BLaER1 treated with 17β-estradiol and CSF1 and Interleukin-3, amounts not matched to agents 10 nM and 100 nM (cell line): ENCODE data around the gene TAL1.
A peak's percentile ranks its signal among the peaks of the same experiment; 100 is the strongest.

Experiments
- H3K27ac ChIP-seq, 11 experiments: shearing (Covaris generic); formaldehyde crosslinking; 2 replicates each; pipeline ENCODE4 v1.8.1; 2022
- H3K27me3 ChIP-seq, 11 experiments: shearing (Covaris generic); formaldehyde crosslinking; 2 replicates each; pipeline ENCODE4 v1.8.1; 2022
- H3K36me3 ChIP-seq, 11 experiments: shearing (Covaris generic); formaldehyde crosslinking; 2 replicates each; pipeline ENCODE4 v1.8.1; 2022
- H3K4me1 ChIP-seq, 10 experiments: shearing (Covaris generic); formaldehyde crosslinking; 2 replicates each; pipeline ENCODE4 v1.8.1; 2022
- H3K4me2 ChIP-seq, 11 experiments: shearing (Covaris generic); formaldehyde crosslinking; 2 replicates each; pipeline ENCODE4 v1.8.1; 2022
- H3K4me3 ChIP-seq, 10 experiments: shearing (Covaris generic); formaldehyde crosslinking; 2 replicates each; pipeline ENCODE4 v1.8.1; 2022
- H3K9ac ChIP-seq, 11 experiments: shearing (Covaris generic); formaldehyde crosslinking; 2 replicates each; pipeline ENCODE4 v1.8.1; 2022
- H3K9me3 ChIP-seq, 11 experiments: shearing (Covaris generic); formaldehyde crosslinking; replicated peaks in 1 of 11; 2 replicates each; pipeline ENCODE4 v1.8.1; 2022
- H4K20me1 ChIP-seq, 11 experiments: shearing (Covaris generic); formaldehyde crosslinking; 2 replicates each; pipeline ENCODE4 v1.8.1; 2022
- Cebpa-rat ChIP-seq, 11 experiments: shearing (Covaris generic); IDR thresholded peaks; 2 replicates each; pipeline ENCODE4 v1.8.1; 2022

The TAL1 gene

GRCh38 chr1:47226839-47227215 is 5.2 kb downstream of the TAL1 start:
- Histone ChIP-seq H3K4me1 (peaks cover 0 to 41% (median 12%) of the 10 kb centered on the region in 10 experiments; a peak in 17 of 20 replicates), H3K9me3 (peaks cover 0 to 28% (median 11%) of the 10 kb centered on the region in 11 experiments; a peak in 16 of 22 replicates), H3K36me3 (no peaks in the 10 kb centered on the region), H3K27me3 (peaks cover 91 to 97% (median 95%) of the 10 kb centered on the region in 11 experiments), H3K4me3 (no peak overlapping the region), H3K4me2 (no peak overlapping the region), H3K27ac (no peak overlapping the region), H4K20me1 (peaks cover 0 to 36% (median 6%) of the 10 kb centered on the region in 11 experiments; a peak in 9 of 22 replicates), H3K9ac (no peak overlapping the region)
- no peak for TF ChIP-seq Cebpa-rat (IDR thresholded peaks at IDR 0.05)

GRCh38 chr1:47226121-47226838 is 5.7 kb downstream of the TAL1 start:
- Histone ChIP-seq H3K4me3 (no peak overlapping the region), H3K9me3 (peaks cover 0 to 23% (median 9%) of the 10 kb centered on the region in 11 experiments; a peak in 15 of 22 replicates), H3K27me3 (peaks cover 85 to 91% (median 89%) of the 10 kb centered on the region in 11 experiments), H3K27ac (no peak overlapping the region), H3K9ac (no peak overlapping the region), H3K4me2 (no peak overlapping the region), H3K4me1 (peaks cover 0 to 35% (median 6%) of the 10 kb centered on the region in 10 experiments; a peak in 17 of 20 replicates), H3K36me3 (no peaks in the 10 kb centered on the region), H4K20me1 (peaks cover 0 to 34% (median 6%) of the 10 kb centered on the region in 11 experiments; a peak in 9 of 22 replicates)
- no peak for TF ChIP-seq Cebpa-rat (IDR thresholded peaks at IDR 0.05)

- Histone ChIP-seq H4K20me1 (peaks cover 0 to 29% (median 6%) of the 10 kb centered on the region in 11 experiments; a peak in 8 of 22 replicates), H3K36me3 (no peaks in the 10 kb centered on the region), H3K9ac (no peak overlapping the region), H3K27me3 (peaks cover 78 to 84% (median 82%) of the 10 kb centered on the region in 11 experiments), H3K4me1 (peaks cover 0 to 30% (median 0%) of the 10 kb centered on the region in 10 experiments; a peak in 8 of 20 replicates), H3K27ac (no peak overlapping the region), H3K4me2 (peak overlapping the region in 1 of 11 experiments; percentile 11; a peak in 1 of 22 replicates), H3K4me3 (no peak overlapping the region), H3K9me3 (peaks cover 0 to 15% (median 4%) of the 10 kb centered on the region in 11 experiments; a peak in 10 of 22 replicates)
- no peak for TF ChIP-seq Cebpa-rat (IDR thresholded peaks at IDR 0.05)
Observed at GRCh38 chr1:47225430-47226100, 6.5 kb downstream of the TAL1 start.

- Histone ChIP-seq H4K20me1 (peaks cover 0 to 22% (median 6%) of the 10 kb centered on the region in 11 experiments; a peak in 7 of 22 replicates), H3K27ac (no peak overlapping the region), H3K27me3 (peaks cover 71 to 77% (median 75%) of the 10 kb centered on the region in 11 experiments), H3K9ac (no peak overlapping the region), H3K9me3 (peaks cover 0 to 8% (median 0%) of the 10 kb centered on the region in 11 experiments; a peak in 5 of 22 replicates), H3K4me1 (peaks cover 0 to 32% (median 0%) of the 10 kb centered on the region in 10 experiments; a peak in 7 of 20 replicates), H3K36me3 (no peaks in the 10 kb centered on the region), H3K4me3 (no peak overlapping the region), H3K4me2 (no peak overlapping the region)
- TF ChIP-seq Cebpa-rat (IDR thresholded peaks at IDR 0.05): no peak
Observed at GRCh38 chr1:47224676-47225399, 7.2 kb downstream of the TAL1 start.

- no peaks in the 10 kb centered on the region for H3K36me3 ChIP-seq
- no peak overlapping the region for H3K4me3 ChIP-seq
- H3K27ac ChIP-seq: no peak overlapping the region
- H3K4me2 ChIP-seq: no peak overlapping the region
- H3K9ac ChIP-seq: no peak overlapping the region
- peaks cover 0 to 15% (median 6%) of the 10 kb centered on the region in 11 experiments; a peak in 7 of 22 replicates for H4K20me1 ChIP-seq
- peaks cover 0 to under 1% (median 0%) of the 10 kb centered on the region in 11 experiments; a peak in 1 of 22 replicates for H3K9me3 ChIP-seq
- no peak for TF ChIP-seq Cebpa-rat (IDR thresholded peaks at IDR 0.05)
- peaks cover 63 to 69% (median 67%) of the 10 kb centered on the region in 11 experiments for H3K27me3 ChIP-seq
- H3K4me1 ChIP-seq: peaks cover 0 to 24% (median 0%) of the 10 kb centered on the region in 10 experiments; a peak in 7 of 20 replicates
Observed at GRCh38 chr1:47223921-47224675, 7.9 kb downstream of the TAL1 start.

- Histone ChIP-seq H3K9me3 (no peaks in the 10 kb centered on the region), H3K27me3 (peaks cover 56 to 62% (median 60%) of the 10 kb centered on the region in 11 experiments), H3K4me2 (no peak overlapping the region; a peak in 1 of 22 replicates), H3K27ac (no peak overlapping the region), H3K9ac (no peak overlapping the region), H3K36me3 (no peaks in the 10 kb centered on the region), H3K4me1 (peaks cover 0 to 19% (median 0%) of the 10 kb centered on the region in 10 experiments; a peak in 4 of 20 replicates), H4K20me1 (peaks cover 0 to 11% (median 0%) of the 10 kb centered on the region in 11 experiments; a peak in 6 of 22 replicates), H3K4me3 (no peak overlapping the region)
- TF ChIP-seq Cebpa-rat (IDR thresholded peaks at IDR 0.05): no peak
Observed at GRCh38 chr1:47223174-47223920, 8.7 kb downstream of the TAL1 start.

GRCh38 chr1:47222476-47222875 is 9.5 kb downstream of the TAL1 start:
- Histone ChIP-seq H3K4me2 (peak overlapping the region in 2 of 11 experiments; percentile 7 to 27; a peak in 2 of 22 replicates), H3K9me3 (no peaks in the 10 kb centered on the region), H3K4me3 (no peak overlapping the region), H3K27me3 (peaks cover 47 to 53% (median 51%) of the 10 kb centered on the region in 11 experiments), H3K9ac (no peak overlapping the region), H3K36me3 (no peaks in the 10 kb centered on the region), H3K4me1 (peaks cover 0 to 19% (median 0%) of the 10 kb centered on the region in 10 experiments; a peak in 4 of 20 replicates), H4K20me1 (peaks cover 0 to 6% (median 0%) of the 10 kb centered on the region in 11 experiments; a peak in 4 of 22 replicates), H3K27ac (no peak overlapping the region)
- no peak for TF ChIP-seq Cebpa-rat (IDR thresholded peaks at IDR 0.05)
